ENCODE data around the gene TP53RK.

The TP53RK gene

DNA sequence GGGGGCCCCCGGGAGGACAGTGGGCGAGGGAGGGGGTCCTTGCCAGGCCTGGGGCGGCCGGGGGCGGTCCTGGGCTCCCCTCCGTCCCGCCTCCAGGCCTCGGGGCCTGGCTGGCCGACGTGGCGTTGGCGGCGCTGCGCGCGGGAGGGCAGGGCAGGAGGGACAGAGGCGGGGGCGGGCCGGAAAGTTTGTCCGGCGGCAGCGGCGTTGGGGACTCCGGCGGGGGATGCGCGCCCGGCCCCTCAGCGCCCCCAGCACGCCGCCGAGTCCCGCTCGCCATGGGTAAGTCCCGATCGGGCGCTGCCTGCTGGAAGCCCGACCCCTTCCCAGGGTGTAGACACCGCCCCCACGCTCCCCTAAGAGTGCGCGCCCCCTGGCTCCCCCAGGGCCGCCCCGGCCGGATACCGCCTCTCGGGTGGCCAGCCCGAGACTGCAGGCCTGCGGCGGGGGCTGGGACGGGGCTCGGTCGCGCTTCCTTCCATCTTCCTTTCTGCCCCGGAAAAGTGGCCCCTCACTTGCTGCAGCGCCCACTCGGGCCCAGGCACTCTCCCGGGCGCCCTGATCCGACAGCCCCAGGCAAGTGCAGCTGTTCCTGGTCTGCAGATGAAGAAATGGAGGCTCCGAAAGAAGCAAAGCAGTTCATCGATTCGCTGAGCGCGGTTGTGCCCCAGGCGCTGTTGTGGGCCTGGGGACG lies 20.4 kb upstream of the TP53RK start, which contains the start of gene SLC2A10:
TSS of gene SLC2A10 (plus strand) at position 191 of the 694 bp plus-strand sequence. CDS start at position 279, 88 bp downstream.
- Histone ChIP-seq H3K4me2 (ENCODE audit: low read length) (no peak within 1 kb of the TSS), H3K79me2 (ENCODE audit: low read length) (no peaks in the 10 kb centered on the region), H3K27me3 (ENCODE audit: low read depth, low read length) (peaks cover 17% of the 10 kb centered on the region), H2AFZ (ENCODE audit: low read depth, low read length) (no peak within 1 kb of the TSS), H3K4me1 (ENCODE audit: low read length) (no peaks in the 10 kb centered on the region), H3K4me3 (ENCODE audit: low read length) (no peak within 1 kb of the TSS), H3K27ac (ENCODE audit: low read length) (no peak within 1 kb of the TSS), H3K36me3 (replicated peaks; ENCODE audit: low read depth, low read length) (no peaks in the 10 kb centered on the region), H4K20me1 (ENCODE audit: insufficient read depth, low read length) (no peaks in the 10 kb centered on the region), H3K9ac (ENCODE audit: low read length) (no peak within 1 kb of the TSS), H3K9me3 (ENCODE audit: insufficient read depth, low read length) (peaks cover 11% of the 10 kb centered on the region)
- no peak for TF ChIP-seq EZH2phosphoT487 (IDR thresholded peaks at IDR 0.05; ENCODE audit: low read depth)
- TF ChIP-seq, protein P1, sequence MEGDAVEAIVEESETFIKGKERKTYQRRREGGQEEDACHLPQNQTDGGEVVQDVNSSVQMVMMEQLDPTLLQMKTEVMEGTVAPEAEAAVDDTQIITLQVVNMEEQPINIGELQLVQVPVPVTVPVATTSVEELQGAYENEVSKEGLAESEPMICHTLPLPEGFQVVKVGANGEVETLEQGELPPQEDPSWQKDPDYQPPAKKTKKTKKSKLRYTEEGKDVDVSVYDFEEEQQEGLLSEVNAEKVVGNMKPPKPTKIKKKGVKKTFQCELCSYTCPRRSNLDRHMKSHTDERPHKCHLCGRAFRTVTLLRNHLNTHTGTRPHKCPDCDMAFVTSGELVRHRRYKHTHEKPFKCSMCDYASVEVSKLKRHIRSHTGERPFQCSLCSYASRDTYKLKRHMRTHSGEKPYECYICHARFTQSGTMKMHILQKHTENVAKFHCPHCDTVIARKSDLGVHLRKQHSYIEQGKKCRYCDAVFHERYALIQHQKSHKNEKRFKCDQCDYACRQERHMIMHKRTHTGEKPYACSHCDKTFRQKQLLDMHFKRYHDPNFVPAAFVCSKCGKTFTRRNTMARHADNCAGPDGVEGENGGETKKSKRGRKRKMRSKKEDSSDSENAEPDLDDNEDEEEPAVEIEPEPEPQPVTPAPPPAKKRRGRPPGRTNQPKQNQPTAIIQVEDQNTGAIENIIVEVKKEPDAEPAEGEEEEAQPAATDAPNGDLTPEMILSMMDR (IDR thresholded peaks at IDR 0.05; ENCODE audit: low read depth, low read length), result no peak

DNA sequence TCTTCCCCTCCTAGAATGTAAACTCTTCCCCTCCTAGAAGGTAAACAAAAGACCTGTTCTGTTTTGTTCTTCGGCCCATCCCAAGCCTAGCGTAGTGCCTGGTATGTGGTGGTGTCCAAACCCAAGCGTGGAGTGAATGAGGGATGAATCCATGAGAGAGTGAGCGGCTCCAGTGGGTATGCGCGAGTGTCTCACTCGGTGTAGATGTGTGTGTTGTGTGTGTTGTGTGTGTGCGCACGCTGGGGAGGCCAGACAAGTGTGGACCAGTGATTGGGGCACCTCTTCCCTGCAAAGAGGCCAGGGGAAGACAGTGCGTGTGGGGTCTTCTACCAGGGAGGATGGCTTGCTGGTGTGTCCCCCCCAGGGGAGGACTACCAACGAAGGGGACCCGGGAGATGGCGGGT lies 19.8 kb upstream of the TP53RK start:
- Histone ChIP-seq H3K4me1 (ENCODE audit: low read length) (no peaks in the 10 kb centered on the region), H3K27ac (ENCODE audit: low read length) (no peak overlapping the region), H3K27me3 (ENCODE audit: low read depth, low read length) (peaks cover 20% of the 10 kb centered on the region), H3K4me3 (ENCODE audit: low read length) (no peak overlapping the region), H3K36me3 (replicated peaks; ENCODE audit: low read depth, low read length) (no peaks in the 10 kb centered on the region), H4K20me1 (ENCODE audit: insufficient read depth, low read length) (no peaks in the 10 kb centered on the region), H3K79me2 (ENCODE audit: low read length) (no peaks in the 10 kb centered on the region), H2AFZ (ENCODE audit: low read depth, low read length) (no peak overlapping the region), H3K9ac (ENCODE audit: low read length) (no peak overlapping the region), H3K9me3 (ENCODE audit: insufficient read depth, low read length) (peaks cover 11% of the 10 kb centered on the region), H3K4me2 (ENCODE audit: low read length) (no peak overlapping the region)
- no peak for TF ChIP-seq EZH2phosphoT487 (IDR thresholded peaks at IDR 0.05; ENCODE audit: low read depth)
- TF ChIP-seq, protein P1 (IDR thresholded peaks at IDR 0.05; ENCODE audit: low read depth, low read length), result no peak

DNA sequence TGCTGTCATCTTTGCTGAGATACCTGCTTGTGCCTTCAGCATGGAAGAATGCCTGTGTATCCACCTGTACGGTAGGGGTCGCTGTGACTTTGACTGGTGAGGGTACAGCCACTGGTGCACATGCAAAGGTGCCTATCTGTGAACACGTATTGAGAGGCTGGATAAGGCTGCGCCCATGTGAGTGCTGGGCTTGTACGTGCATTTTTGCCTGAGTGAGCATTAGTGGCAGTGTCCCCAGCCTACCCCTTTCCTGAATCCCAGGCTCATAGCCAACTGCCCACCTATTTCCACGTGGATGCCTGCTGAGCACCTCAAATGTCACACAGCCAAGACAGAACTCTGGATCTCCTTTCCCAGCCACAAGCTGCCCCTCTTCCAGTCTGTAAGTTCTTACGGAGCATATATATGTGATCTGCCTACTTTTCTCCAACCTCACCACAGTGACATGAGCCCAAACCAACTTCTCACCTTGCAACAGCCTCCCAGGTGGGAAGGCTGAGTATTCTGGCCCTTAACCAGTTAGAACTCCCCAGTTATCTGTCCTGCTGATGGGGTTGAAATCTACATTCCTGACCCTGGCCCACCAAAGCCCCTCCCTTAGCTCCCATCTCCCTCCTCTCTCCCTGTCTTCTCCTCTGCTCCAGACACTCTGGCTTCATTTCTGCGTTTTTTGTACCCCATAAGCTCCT lies 19.1 kb upstream of the TP53RK start:
- H3K27ac ChIP-seq (ENCODE audit: low read length), result no peak overlapping the region
- H3K9me3 ChIP-seq (ENCODE audit: insufficient read depth, low read length), result peaks cover 11% of the 10 kb centered on the region
- H3K4me2 ChIP-seq (ENCODE audit: low read length), result no peak overlapping the region
- no peaks in the 10 kb centered on the region for H3K79me2 ChIP-seq (ENCODE audit: low read length)
- TF ChIP-seq EZH2phosphoT487 (IDR thresholded peaks at IDR 0.05; ENCODE audit: low read depth), result no peak
- TF ChIP-seq, protein P1 (IDR thresholded peaks at IDR 0.05; ENCODE audit: low read depth, low read length), result no peak
- no peak overlapping the region for H3K4me3 ChIP-seq (ENCODE audit: low read length)
- no peaks in the 10 kb centered on the region for H3K36me3 ChIP-seq (replicated peaks; ENCODE audit: low read depth, low read length)
- H4K20me1 ChIP-seq (ENCODE audit: insufficient read depth, low read length), result no peaks in the 10 kb centered on the region
- H3K4me1 ChIP-seq (ENCODE audit: low read length), result no peaks in the 10 kb centered on the region
- no peak overlapping the region for H2AFZ ChIP-seq (ENCODE audit: low read depth, low read length)
- no peak overlapping the region for H3K9ac ChIP-seq (ENCODE audit: low read length)
- peaks cover 19% of the 10 kb centered on the region for H3K27me3 ChIP-seq (ENCODE audit: low read depth, low read length)

DNA sequence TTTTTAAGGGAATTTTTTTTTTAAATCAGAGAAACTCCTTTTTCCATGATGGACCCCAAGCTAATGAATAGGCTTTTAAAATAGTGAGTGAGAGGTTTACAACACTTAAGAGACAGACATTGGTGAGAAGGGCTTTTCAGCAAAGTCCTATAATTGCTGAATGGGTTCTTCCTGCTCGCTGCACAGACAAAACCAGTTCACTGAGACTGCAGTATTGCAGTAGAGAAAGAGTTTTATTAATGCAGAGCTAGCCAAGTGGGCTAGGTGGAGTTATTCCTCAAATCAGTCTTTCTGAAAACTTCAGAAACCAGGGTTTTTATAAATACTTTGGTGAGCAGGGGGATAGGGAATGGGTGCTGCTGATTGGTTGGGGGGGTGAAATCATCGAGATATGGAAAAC lies 17.0 kb upstream of the TP53RK start:
- Histone ChIP-seq H3K4me1 (ENCODE audit: low read length) (no peaks in the 10 kb centered on the region), H3K36me3 (replicated peaks; ENCODE audit: low read depth, low read length) (no peaks in the 10 kb centered on the region), H3K27ac (ENCODE audit: low read length) (no peak overlapping the region), H3K27me3 (ENCODE audit: low read depth, low read length) (peaks cover 20% of the 10 kb centered on the region), H4K20me1 (ENCODE audit: insufficient read depth, low read length) (no peaks in the 10 kb centered on the region), H3K79me2 (ENCODE audit: low read length) (no peaks in the 10 kb centered on the region), H3K4me3 (ENCODE audit: low read length) (no peak overlapping the region), H3K9ac (ENCODE audit: low read length) (no peak overlapping the region), H2AFZ (ENCODE audit: low read depth, low read length) (no peak overlapping the region), H3K4me2 (ENCODE audit: low read length) (no peak overlapping the region), H3K9me3 (ENCODE audit: insufficient read depth, low read length) (peaks cover 11% of the 10 kb centered on the region)
- TF ChIP-seq, protein P1 (IDR thresholded peaks at IDR 0.05; ENCODE audit: low read depth, low read length), result no peak
- no peak for TF ChIP-seq EZH2phosphoT487 (IDR thresholded peaks at IDR 0.05; ENCODE audit: low read depth)
